ENCODE data around the gene ABHD17A. TPM values are rescaled to one million over a fixed set of nuclear protein-coding genes. Genes with fewer than 3 reads are reported as not detected.

ABHD17A gene
- total and polyA plus RNA-seq, 9 of the 15 experiments (the other 6 are each of a cell fraction or from before 2014, with no cell fraction given) = 0.04 to 135 (median 21.8) TPM; not detected in 1

DNA sequence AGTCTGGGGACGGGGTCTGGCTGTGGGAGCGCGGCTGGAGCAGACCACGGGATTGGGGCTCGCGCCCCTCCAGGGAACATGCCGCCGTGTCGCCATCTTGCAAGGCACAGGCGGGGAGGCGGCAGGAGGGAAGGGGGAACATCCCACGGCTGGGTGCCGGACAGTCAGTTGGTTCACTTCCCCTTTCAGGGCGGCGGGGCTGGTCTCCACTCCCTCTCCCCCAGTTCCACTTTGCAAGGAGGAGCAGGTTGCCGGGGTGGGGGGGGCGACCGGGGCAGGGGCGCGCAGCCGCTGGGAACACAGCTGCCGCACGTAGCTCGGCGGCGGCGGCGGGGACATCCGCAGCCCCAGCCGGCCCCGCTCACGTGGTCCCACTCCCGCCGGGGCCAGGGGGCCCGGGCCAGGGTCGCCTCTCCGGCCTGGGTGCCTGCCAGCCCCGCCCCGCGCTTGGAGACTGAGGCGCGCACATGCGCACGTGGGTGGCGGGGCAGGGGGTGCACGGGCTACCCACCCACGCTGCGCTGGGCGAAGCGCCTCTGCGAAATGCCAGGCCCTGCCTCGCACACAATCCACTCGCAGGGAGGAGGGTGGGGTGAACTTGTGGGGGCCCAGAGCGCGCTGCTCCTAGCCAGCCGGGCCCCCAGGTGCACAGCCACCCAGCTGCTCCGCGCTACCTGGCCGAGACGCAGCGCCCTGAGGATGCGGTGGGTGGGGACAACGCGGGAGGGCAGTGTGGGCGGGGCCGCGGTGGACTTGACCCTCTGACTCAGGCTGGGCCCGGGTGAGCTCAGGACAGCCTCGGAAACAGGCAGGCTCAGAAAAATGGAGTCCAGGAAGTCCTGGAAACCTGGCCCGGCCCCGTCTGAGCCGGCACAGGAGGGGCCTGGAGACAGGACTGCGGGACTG is 28.3 kb downstream of the ABHD17A start (continued):
- TF ChIP-seq STAT6 (CRISPR knock-in tag; IDR thresholded peaks at IDR 0.05) = no peak
- TF ChIP-seq ZKSCAN8 (CRISPR knock-in tag; IDR thresholded peaks at IDR 0.05) = no peak
- TF ChIP-seq CBX8 (IDR thresholded peaks at IDR 0.05; ENCODE audit: borderline replicate concordance, extremely low read depth, low read depth, low read length, poor library complexity, severe bottlenecking) = no peak
- no peak for TF ChIP-seq COPS2 (conservative IDR thresholded peaks at IDR 0.05)
- TF ChIP-seq PHB2 (IDR thresholded peaks at IDR 0.05; ENCODE audit: low read depth) = no peak; the same call in 1 of the 2 replicates
- TF ChIP-seq HMG20B (CRISPR knock-in tag; IDR thresholded peaks at IDR 0.05) = no peak
- no peak for TF ChIP-seq ZNF696 (CRISPR knock-in tag; conservative IDR thresholded peaks at IDR 0.05)
- TF ChIP-seq ZNF609 (CRISPR knock-in tag; IDR thresholded peaks at IDR 0.05; ENCODE audit: borderline replicate concordance) = no peak
- TF ChIP-seq MECOM (CRISPR knock-in tag; IDR thresholded peaks at IDR 0.05) = no peak
- TF ChIP-seq ZSCAN32 (CRISPR knock-in tag; IDR thresholded peaks at IDR 0.05) = no peak
- no peak for TF ChIP-seq EZH2 (IDR thresholded peaks at IDR 0.05; ENCODE audit: borderline replicate concordance, low read depth, low read length)
- TF ChIP-seq PREB (CRISPR knock-in tag; IDR thresholded peaks at IDR 0.05) = no peak
- TF ChIP-seq PCBP2 (IDR thresholded peaks at IDR 0.05; ENCODE audit: low read depth, low read length, poor library complexity, severe bottlenecking) = peak; percentile 51
- TF ChIP-seq TAF15 (IDR thresholded peaks at IDR 0.05; ENCODE audit: low read depth, low read length) = no peak
- peak; percentile 72 for TF ChIP-seq ZBTB7A (IDR thresholded peaks at IDR 0.05; ENCODE audit: borderline replicate concordance, control insufficient read depth, low read depth, low read length)
- TF ChIP-seq, protein P1, sequence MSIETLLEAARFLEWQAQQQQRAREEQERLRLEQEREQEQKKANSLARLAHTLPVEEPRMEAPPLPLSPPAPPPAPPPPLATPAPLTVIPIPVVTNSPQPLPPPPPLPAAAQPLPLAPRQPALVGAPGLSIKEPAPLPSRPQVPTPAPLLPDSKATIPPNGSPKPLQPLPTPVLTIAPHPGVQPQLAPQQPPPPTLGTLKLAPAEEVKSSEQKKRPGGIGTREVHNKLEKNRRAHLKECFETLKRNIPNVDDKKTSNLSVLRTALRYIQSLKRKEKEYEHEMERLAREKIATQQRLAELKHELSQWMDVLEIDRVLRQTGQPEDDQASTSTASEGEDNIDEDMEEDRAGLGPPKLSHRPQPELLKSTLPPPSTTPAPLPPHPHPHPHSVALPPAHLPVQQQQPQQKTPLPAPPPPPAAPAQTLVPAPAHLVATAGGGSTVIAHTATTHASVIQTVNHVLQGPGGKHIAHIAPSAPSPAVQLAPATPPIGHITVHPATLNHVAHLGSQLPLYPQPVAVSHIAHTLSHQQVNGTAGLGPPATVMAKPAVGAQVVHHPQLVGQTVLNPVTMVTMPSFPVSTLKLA (conservative IDR thresholded peaks at IDR 0.05) = peak; percentile 87 to 91

Data from K562 (cell line).